Epithelial cell of proximal tubule (primary cell): ENCODE results near the gene SMYD5. TPM values are rescaled to one million over a fixed set of nuclear protein-coding genes. Genes with fewer than 3 reads are reported as not detected.
"Not testable (repeated sequence)": the region's sequence is repeated elsewhere in the genome, so short reads cannot be mapped to it uniquely, and the experiment has no call there.

ENCODE experiments used
- DNase-seq: peaks from one replicate; pipeline ENCODE4 v3.0.0-alpha.2; 2011; ENCODE audit warnings: low read depth
- H3K4me3 ChIP-seq: 2 replicates; pipeline ENCODE4 v1.5.1; 2011; ENCODE audit warnings: low read depth, mild to moderate bottlenecking, low read length
- total RNA-seq: library from RNA; depleted of rRNA; stranded (reverse); fragments of >200 nt; gene quantifications from 2 replicates; pipeline ENCODE4 v1.2.3, GENCODE V29; 2015
- TF ChIP-seq, protein P1 (sequence below): conservative IDR thresholded peaks from 2 replicates; pipeline ENCODE4 v1.5.1; 2012; ENCODE audit warnings: low read depth, mild to moderate bottlenecking, low read length

Gene SMYD5
- total RNA-seq, result 27.3 and 35.6 TPM in 2 replicates

DNA sequence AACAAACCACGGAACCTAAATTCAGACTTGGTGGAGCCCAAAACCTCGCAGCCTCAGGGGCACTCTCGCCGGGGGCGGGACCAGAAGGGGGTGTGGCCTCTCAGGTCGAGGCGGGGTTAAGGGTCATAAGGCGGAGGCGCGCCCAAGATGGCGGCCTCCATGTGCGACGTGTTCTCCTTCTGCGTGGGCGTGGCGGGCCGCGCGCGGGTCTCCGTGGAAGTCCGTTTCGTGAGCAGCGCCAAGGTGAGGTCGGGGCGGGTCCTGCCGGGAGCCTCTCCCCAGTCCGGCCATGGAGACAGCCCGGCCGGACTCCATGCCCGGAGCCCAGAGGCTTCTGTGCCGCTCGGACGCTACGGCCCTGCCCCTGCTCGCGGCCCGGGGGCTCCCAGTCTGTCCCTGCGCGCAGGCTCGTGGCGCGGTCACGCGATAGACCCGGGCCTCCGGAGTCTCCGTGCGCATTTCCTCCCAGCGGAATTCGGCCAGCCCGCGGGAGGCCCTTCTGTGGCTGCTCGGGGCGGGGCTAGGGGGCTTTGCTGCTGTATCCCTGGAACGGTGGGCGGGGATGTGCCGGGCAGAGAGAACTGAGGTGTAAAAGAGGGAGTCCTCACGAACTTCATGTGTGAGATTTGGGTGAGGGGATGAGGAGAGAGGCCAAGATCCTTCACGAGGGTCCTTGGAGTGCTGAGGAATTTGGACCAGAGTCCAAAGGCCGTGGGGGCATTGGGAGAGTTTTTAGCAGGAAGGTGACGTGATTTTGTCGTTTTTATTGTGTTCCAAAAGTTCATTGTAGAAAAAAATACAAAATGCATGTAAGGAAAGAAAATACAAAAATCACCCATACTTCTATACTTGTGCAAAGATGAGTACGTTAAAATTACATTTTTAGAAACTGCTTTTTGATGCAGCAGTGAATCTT lies at the start of gene SMYD5:
SMYD5 (plus strand) TSS at position 126 of the 916 bp plus-strand sequence; CDS start at position 148, 22 bp downstream.
- TF ChIP-seq, protein P1, sequence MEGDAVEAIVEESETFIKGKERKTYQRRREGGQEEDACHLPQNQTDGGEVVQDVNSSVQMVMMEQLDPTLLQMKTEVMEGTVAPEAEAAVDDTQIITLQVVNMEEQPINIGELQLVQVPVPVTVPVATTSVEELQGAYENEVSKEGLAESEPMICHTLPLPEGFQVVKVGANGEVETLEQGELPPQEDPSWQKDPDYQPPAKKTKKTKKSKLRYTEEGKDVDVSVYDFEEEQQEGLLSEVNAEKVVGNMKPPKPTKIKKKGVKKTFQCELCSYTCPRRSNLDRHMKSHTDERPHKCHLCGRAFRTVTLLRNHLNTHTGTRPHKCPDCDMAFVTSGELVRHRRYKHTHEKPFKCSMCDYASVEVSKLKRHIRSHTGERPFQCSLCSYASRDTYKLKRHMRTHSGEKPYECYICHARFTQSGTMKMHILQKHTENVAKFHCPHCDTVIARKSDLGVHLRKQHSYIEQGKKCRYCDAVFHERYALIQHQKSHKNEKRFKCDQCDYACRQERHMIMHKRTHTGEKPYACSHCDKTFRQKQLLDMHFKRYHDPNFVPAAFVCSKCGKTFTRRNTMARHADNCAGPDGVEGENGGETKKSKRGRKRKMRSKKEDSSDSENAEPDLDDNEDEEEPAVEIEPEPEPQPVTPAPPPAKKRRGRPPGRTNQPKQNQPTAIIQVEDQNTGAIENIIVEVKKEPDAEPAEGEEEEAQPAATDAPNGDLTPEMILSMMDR, result no peak
- peak within 1 kb of the TSS; percentile 79 for H3K4me3 ChIP-seq
- no peak for DNase-seq

DNA sequence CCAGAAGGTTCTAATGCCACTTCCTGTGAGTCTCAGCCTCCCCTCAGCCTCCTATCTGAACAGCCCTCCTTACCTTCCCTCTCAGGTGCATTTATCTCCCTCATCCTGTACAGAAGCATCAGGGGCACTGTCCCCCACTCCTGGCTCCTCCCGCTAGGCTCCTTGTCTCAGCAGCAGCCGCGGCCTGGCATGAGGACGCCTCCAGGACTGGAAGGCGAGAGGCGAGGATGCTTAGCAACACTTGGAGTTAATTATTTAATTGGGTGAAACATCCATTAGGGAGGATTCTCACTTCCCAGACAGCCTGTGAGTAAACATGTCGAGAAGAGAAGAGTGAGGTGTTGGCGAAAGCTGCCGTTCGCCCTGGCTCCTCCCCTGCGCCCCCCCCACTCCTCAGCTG lies 48.1 kb upstream of the SMYD5 start:
- not testable (repeated sequence) for DNase-seq, H3K4me3 ChIP-seq

DNA sequence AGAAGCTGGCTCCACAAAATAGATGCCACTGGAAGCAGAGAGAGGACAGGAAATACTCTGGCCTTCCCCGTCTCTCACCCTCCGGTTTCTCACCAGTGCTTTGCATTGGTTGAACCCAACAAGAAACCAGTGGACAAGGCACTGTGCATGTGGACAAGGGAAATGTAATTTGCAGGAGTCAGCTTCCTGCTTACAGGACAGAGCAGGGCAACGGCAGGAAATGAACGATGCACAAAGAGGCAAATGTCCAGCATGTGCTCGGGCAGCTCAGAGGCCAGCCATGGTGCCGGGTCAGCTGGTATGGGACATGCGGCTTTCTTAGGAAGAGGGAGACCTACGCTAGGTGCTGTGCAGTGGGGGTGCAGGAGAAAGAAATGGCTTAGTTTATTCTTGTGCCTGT lies 47.2 kb upstream of the SMYD5 start:
- H3K4me3 ChIP-seq, DNase-seq: not testable (repeated sequence)

DNA sequence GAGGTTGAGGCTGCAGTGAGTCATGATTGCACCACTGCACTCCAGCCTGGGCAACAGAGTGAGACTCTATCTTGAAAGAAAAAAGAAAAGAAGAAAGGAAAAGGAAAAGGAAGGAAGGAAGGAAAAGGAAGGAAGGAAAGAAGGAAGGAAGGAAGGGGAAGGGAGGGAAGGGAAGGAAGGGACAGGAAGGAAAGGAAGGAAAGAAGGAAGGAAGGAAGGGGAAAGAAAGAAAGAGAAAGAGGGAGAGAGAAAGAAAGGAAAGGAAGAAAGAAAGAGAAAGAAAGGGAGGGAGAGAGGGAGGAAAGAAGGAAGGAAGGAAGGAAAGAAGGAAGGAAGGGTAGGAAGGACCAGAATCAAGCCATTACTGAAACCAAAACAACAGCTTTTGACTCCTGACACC lies 45.7 kb upstream of the SMYD5 start:
- DNase-seq, result not testable (repeated sequence)

DNA sequence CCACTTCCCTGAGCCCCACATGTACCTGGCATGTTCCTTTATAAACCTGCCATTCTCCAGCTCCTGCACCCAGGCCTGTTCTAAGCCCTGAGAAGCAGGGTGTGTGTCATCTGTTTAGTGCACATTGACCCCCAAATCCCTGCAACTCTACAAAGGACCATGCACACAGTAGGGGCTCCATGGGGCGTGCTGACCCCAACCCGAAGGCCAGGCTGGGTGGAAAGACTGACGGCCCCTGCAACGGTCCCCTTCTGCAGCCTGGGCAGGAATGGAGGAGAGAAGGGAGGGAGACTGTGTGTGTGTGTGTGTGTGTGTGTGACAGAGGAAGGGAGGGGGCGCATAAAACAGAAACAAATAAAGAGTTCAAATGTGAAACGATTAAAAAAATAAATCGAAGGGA lies 43.7 kb upstream of the SMYD5 start:
- not testable (repeated sequence) for DNase-seq, H3K4me3 ChIP-seq

More for the DNA sequence above, 45.7 kb upstream of the SMYD5 start:
- H3K4me3 ChIP-seq, result not testable (repeated sequence)

DNA sequence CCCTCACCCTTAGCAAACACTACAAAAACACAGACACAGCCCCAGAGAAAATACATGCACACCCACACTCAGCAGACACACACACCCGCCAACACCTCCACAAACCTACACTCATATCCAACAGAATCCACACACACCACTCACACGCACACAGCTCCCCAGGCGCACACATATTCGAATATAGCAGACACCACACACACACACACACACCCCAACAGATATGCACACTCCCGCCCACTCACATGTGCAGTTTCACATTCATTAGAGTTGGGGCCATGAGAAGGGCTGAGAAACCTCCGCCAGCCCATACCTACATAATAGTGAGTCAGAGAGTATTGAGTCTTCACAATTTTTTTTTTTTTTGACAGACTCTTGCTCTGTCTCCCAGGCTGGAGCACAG lies 41.1 kb upstream of the SMYD5 start:
- no peak for DNase-seq
- TF ChIP-seq, protein P1, result no peak
- H3K4me3 ChIP-seq, result no peak overlapping the region

DNA sequence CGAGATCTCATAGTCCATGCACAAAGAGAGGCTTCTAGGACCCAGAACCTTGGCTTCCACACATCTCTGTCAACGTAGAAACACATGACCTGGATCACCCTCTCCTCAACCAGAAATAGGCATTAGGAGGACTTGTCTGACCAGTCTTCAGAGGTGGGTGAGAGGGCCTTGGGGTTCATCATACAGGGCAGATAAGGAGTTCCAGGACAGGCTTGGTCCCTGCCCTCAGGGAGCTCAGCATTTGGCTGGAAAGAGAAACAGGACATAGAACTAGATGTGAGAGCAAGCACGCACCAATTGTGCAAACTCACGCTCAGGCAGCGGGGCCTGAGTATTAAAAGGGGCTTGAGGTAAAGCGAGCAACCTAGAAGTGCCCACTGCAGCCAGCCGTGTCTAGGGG lies 40.3 kb upstream of the SMYD5 start:
- no peak for DNase-seq
- TF ChIP-seq, protein P1, result no peak
- no peak overlapping the region for H3K4me3 ChIP-seq

DNA sequence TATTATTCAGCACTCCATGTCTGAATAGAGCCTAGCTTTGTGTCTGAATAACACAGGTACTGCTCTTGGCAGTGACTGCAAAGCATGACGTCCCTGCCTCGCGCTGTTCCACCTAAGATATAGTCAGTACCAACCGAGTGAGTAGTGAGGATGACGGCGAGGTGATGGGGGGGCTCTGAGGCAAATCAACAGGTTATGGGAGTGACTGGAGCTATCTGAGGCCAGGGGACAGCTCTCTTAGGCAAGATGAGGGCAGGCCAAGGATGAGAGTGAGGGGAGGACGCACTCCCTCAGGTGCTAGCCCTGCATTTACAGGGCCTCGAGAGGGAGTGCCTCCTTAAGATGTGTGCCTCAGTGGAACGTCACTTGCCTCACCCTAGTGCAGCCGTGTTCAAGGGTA lies 39.8 kb upstream of the SMYD5 start:
- TF ChIP-seq, protein P1, result no peak
- no peak overlapping the region for H3K4me3 ChIP-seq
- no peak for DNase-seq

DNA sequence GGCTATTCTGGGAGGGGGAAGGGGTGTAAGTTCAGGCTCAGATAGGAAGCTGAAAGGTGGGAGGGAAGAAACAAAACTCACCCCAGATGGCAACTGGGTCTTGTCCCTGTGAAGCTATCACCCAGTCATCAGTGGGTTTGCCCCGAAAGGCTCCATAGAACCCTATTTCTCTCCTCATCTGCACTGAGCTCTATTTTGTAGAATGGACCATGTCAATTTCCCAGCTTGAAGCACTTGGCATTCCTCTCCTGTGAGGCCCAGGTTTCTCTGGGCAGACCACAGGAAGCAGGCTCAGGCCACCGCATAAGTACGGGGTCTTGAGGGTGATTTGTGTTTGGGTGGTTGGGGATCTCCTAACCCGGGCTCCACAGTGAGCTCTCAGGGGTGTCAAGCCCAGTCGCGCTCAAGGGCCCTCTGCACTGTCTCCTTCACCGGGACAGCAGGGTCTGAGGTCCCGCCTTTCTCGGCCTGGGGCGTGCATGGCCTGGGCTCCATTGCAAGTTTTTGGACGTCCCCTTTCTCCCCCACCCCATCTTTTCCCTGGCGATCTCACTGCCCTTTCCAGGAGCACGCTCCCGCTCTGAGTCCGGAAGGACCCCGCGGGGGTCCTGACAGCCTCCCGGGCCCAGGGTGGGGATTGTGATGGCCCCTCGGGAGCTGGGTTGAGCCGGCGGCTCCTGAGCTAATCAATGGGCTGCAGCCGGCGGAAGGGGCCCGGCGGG lies 38.9 kb upstream of the SMYD5 start:
- TF ChIP-seq, protein P1, result no peak
- peak overlapping the region; percentile 61 for H3K4me3 ChIP-seq
- DNase-seq, result no peak
